HG03565 (cell line): ENCODE results near the gene CCDC81.

Experiments
- ATAC-seq: cut with Tn5 transposase; IDR thresholded peaks from one replicate; pipeline ENCODE4 v1.9.1; 2021; ENCODE audit warnings: mild to moderate bottlenecking, moderate library complexity; ENCODE audit not compliant: unreplicated experiment

The CCDC81 gene

DNA sequence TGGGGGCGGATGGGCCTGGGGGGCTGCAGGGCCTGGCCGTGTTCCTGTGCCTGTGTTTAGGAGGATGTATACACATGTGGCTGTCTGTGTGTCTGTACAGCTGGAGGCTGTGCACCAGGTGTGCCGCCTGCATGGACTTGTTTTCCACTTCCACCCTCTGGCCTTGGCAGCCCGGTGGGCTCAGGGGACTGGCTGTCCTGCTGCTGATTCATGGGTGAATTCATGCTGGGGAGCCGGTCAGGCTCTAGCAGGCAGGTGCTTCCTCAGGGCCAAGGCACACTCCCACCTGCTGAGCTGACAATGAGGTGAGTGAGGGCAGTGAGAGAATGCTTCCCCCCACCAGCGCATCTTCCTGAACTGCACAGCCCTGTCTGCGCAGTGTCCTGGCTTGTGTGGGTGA, 88.4 kb downstream of the CCDC81 start:
- no peak for ATAC-seq

DNA sequence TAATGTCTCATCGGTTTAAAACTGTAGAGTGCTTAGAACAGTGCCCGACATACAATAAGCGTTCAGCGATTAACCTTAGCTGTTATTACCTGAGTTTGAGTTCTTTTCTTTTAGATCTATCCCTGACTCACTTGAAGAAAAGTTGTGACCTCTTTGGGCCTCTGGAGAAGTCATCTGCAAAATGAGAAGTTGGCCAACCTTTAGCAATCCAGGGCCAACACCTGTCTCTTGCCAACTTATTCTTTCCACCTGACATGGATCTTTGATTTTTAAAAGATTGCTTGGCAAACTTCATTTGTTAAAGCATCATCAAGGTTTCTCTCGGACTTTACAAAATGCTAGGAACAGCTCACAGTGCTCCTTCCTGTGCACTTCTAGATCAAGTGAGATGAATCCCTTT, 89.3 kb downstream of the CCDC81 start:
- no peak for ATAC-seq

DNA sequence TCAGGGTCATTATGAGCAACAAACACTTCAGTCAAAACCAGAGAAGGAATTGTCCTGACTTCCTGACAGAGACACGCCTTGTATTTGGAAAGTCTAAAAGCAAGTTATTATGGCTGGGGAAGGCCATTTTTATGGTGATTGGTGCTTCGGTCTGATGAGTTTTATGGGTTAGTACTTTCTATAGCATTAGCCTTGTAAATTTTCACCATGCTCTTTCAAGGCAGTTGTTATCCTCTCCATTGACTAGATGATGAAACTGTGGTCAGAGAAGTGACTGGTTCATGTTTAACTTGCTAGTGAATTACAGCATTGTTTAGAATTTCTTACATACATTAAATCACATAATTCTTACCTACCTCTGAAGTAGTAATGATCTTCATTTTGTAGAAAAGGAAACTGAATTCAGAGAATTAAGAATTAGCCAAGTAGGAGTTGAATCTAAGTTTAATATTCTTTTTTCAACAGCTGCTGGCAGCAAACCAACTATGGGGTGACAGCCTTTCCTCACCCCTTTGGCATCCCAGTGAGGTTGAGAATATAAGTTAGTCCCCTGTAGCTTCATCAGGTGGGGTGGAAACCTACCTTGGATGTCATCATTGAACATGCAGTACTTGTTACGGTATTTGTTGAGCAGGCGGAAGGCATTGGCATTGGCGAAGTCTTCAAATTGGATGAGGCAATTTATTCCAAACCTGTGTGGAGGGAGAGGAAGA, 90.0 kb downstream of the CCDC81 start:
- no peak for ATAC-seq

DNA sequence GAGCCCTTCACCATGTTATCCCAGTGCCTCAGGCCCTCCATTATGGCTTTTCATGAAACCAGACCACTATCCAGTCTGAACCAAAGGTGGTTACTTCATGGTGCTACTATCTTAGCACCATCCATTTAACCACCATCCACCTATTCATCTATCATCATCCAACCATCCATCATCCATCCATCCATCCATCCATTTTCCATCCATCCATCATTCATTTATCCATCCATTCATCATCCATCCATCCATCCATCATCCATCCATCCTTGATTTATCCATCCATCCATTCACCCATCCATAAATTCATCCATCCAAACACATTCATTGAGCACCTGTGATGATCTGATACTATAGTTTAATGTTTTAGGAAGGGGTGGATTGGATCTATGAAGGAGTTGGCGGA, 93.5 kb downstream of the CCDC81 start:
- no peak for ATAC-seq

DNA sequence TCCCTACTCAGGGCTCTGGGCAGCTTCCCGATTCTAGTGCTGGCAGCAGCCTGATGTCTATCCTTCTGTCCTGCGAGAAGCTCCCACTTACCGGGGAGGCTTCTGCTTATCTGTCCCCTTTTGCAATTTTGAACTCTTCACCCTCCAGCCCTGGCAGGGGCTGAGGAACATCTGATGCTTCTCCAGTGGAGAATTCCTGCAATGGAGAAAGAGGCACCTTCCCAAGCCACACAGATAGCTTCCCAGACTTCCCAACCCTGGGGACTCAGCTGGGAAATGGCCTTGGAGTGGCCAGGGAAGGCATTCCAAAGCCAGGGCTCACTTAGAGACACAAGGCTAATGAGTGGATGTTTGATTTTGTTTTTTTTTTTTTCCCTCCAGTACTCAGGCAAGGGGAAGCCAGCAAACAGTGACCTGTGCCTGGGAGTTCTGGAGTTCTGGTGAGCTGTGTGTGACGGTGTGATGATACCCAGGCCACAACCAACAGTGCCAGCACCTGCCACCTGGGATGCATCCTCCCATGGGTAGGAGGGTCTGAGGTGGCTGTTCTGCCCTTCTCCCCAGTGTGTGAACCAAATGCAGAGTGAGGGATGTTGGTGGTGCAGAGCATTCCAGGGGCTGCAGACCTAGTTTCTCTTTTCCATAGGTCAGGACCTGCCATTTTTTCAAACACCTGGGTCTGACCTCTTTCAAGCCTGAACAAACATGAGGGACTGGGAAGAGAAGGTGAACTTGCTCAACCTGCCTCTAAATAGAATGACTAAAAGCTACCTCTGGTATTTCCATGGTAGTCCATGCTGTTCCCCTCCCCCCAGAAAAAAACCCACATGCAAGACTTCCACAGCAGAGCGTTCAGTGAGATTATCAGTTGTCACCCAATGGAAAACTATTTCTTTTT, 95.1 kb downstream of the CCDC81 start:
- ATAC-seq, result no peak
